GM12878 (cell line): ENCODE data around the gene CCNT2. TPM values are rescaled to one million over a fixed set of nuclear protein-coding genes. Genes with fewer than 3 reads are reported as not detected.

Source experiments
- CBFB ChIP-seq: IDR thresholded peaks from 2 replicates; pipeline ENCODE4 v1.6.1; 2016; ENCODE audit warnings: antibody characterized with exemption, low read depth
- DPF2 ChIP-seq: fragments of 450-650 bp; IDR thresholded peaks from 2 replicates; pipeline ENCODE4 v1.6.1; 2017; ENCODE audit warnings: mild to moderate bottlenecking
- ESRRA ChIP-seq: IDR thresholded peaks from 2 replicates; pipeline ENCODE4 v1.6.1; 2012; ENCODE audit warnings: mild to moderate bottlenecking, low read length, improper control_type of control experiment
- ETV6 ChIP-seq, 2 experiments: fragments of 450-650 bp in 1 of 2; IDR thresholded peaks in 1 of 2; conservative IDR thresholded peaks in 1 of 2; 2 replicates each; pipeline ENCODE4 v1.6.1; 2014; ENCODE audit warnings: antibody characterized with exemption in 1 of 2, borderline replicate concordance in 1 of 2, low read depth in 1 of 2, mild to moderate bottlenecking in 1 of 2, moderate library complexity in 1 of 2
- JUND ChIP-seq: IDR thresholded peaks from 2 replicates; pipeline ENCODE4 v1.6.1; 2012; ENCODE audit warnings: low read depth, mild to moderate bottlenecking, low read length, improper control_type of control experiment, moderate library complexity
- MTA3 ChIP-seq: IDR thresholded peaks from 2 replicates; pipeline ENCODE4 v1.6.1; 2012; ENCODE audit warnings: low read length, inconsistent platforms, borderline replicate concordance
- RAD21 ChIP-seq: IDR thresholded peaks from 2 replicates; pipeline ENCODE4 v1.6.1; 2011; ENCODE audit warnings: mild to moderate bottlenecking, low read depth, low read length, moderate library complexity; ENCODE audit not compliant: insufficient read depth
- SMAD1 ChIP-seq: fragments of 450-650 bp; IDR thresholded peaks from 2 replicates; pipeline ENCODE4 v1.6.1; 2018; ENCODE audit warnings: mild to moderate bottlenecking, low read depth; ENCODE audit not compliant: partially characterized antibody
- SMAD5 ChIP-seq: IDR thresholded peaks from 2 replicates; pipeline ENCODE4 v1.6.1; 2016; ENCODE audit warnings: antibody characterized with exemption, low read depth
- SMARCA5 ChIP-seq: fragments of 450-650 bp; IDR thresholded peaks from 2 replicates; pipeline ENCODE4 v1.6.1; 2017; ENCODE audit warnings: mild to moderate bottlenecking
- polyA plus RNA-seq, 11 experiments: library from polyadenylated mRNA; depleted of rRNA in 4 of 11; unstranded in 6 of 11; stranded (reverse) in 5 of 11; fragments of >200 nt; fragmentation: Nextera tagmentation in 4 of 11; fragmentation: Illumina TruSeq in 1 of 11; extraction: Ambion mirVana in 4 of 11; extraction: Trizol in 1 of 11; gene quantifications; 1 replicate in 1 of 11; 2 replicates in 10 of 11; pipeline versions ENCODE4 v1.2.1 to v1.2.3, GENCODE V29; 2011 to 2016; ENCODE audit warnings: inconsistent platforms in 2 of 11, missing spikeins in 2 of 11, low read depth in 1 of 11
- total RNA-seq, 4 experiments: library from RNA; depleted of rRNA in 3 of 4; stranded (reverse); fragments of >200 nt in 3 of 4; fragmentation: Illumina TruSeq in 1 of 4; extraction: Trizol in 1 of 4; gene quantifications; 2 replicates each; pipeline versions ENCODE4 v1.2.1 to v1.2.3, GENCODE V29; 2013 to 2021
- TF ChIP-seq, protein P1 (sequence below): fragments of 450-650 bp; formaldehyde crosslinking; IDR thresholded peaks from 2 replicates; pipeline ENCODE4 v1.4.0; 2020; ENCODE audit warnings: mild to moderate bottlenecking, moderate library complexity
- TF ChIP-seq, protein P2 (sequence below): fragments of 450-650 bp; IDR thresholded peaks from 2 replicates; pipeline ENCODE4 v1.6.1; 2017; ENCODE audit warnings: low read depth, mild to moderate bottlenecking, moderate library complexity
- TF ChIP-seq, protein P3 (sequence below): IDR thresholded peaks from 2 replicates; pipeline ENCODE4 v1.6.1; 2011; ENCODE audit warnings: borderline replicate concordance, low read depth, mild to moderate bottlenecking, moderate library complexity, mixed read lengths, low read length; ENCODE audit not compliant: insufficient read depth; ENCODE audit errors: extremely low read length
- TF ChIP-seq, protein P4 (sequence below): IDR thresholded peaks from 2 replicates; pipeline ENCODE4 v1.6.1; 2011; ENCODE audit warnings: low read depth, low read length, improper control_type of control experiment, borderline replicate concordance
- TF ChIP-seq, protein P5 (sequence below): fragments of 450-650 bp; IDR thresholded peaks from 2 replicates; pipeline ENCODE4 v1.6.1; 2018; ENCODE audit warnings: borderline replicate concordance, mild to moderate bottlenecking; ENCODE audit not compliant: partially characterized antibody
- TF ChIP-seq, protein P6 (sequence below), 3 experiments: IDR thresholded peaks in 2 of 3; conservative IDR thresholded peaks in 1 of 3; 2 replicates each; pipeline ENCODE4 v1.5.1; 2011; ENCODE audit warnings: low read depth in 3 of 3, low read length in 3 of 3, mild to moderate bottlenecking in 3 of 3, control low read depth in 2 of 3, moderate library complexity in 2 of 3, inconsistent platforms in 1 of 3, mixed read lengths in 1 of 3; ENCODE audit not compliant: control insufficient read depth in 2 of 3, insufficient read depth in 1 of 3; ENCODE audit errors: extremely low read depth in 1 of 3

The CCNT2 gene
- total and polyA plus RNA-seq, 10 of the 15 experiments (the other 5 are each of a cell fraction or from before 2014, with no cell fraction given) = 6.0 to 25.6 (median 20.0) TPM

DNA sequence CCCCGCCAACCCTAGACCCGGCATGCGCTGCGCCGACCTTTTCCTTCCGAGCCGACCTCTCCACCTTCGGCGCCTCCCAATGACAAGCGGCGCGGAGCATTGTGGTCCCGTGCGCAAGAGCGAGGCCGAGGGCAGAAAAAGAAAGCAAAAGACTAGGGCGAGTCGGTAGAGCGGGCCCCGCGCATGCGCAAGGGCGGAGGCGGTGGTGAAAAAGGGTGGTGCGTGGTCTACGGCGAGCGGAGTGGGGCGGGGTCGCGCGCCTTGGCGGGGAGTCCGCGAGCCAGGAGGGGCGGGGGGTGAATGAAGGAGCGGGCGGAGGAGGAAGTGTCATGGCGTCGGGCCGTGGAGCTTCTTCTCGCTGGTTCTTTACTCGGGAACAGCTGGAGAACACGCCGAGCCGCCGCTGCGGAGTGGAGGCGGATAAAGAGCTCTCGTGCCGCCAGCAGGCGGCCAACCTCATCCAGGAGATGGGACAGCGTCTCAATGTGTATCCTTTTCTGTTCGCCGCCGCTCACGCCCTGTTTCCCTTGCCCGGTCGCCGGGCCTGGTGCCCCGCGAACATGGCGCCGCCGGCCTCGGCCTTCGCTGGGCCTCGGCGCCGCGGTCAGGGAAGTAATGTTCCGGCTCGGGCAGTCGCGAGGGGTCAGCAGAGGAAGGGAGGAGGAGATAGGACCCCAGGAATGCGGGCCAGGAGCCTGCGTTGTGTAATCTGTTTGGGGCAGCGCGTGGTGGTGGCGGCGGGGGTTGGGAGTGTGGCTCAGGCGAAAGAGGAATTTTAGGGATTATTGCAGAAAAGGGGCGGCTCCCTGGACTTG lies at the start of gene CCNT2 (continued):
- TF ChIP-seq, protein P1, sequence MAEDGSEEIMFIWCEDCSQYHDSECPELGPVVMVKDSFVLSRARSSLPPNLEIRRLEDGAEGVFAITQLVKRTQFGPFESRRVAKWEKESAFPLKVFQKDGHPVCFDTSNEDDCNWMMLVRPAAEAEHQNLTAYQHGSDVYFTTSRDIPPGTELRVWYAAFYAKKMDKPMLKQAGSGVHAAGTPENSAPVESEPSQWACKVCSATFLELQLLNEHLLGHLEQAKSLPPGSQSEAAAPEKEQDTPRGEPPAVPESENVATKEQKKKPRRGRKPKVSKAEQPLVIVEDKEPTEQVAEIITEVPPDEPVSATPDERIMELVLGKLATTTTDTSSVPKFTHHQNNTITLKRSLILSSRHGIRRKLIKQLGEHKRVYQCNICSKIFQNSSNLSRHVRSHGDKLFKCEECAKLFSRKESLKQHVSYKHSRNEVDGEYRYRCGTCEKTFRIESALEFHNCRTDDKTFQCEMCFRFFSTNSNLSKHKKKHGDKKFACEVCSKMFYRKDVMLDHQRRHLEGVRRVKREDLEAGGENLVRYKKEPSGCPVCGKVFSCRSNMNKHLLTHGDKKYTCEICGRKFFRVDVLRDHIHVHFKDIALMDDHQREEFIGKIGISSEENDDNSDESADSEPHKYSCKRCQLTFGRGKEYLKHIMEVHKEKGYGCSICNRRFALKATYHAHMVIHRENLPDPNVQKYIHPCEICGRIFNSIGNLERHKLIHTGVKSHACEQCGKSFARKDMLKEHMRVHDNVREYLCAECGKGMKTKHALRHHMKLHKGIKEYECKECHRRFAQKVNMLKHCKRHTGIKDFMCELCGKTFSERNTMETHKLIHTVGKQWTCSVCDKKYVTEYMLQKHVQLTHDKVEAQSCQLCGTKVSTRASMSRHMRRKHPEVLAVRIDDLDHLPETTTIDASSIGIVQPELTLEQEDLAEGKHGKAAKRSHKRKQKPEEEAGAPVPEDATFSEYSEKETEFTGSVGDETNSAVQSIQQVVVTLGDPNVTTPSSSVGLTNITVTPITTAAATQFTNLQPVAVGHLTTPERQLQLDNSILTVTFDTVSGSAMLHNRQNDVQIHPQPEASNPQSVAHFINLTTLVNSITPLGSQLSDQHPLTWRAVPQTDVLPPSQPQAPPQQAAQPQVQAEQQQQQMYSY = no peak
- TF ChIP-seq, protein P2, sequence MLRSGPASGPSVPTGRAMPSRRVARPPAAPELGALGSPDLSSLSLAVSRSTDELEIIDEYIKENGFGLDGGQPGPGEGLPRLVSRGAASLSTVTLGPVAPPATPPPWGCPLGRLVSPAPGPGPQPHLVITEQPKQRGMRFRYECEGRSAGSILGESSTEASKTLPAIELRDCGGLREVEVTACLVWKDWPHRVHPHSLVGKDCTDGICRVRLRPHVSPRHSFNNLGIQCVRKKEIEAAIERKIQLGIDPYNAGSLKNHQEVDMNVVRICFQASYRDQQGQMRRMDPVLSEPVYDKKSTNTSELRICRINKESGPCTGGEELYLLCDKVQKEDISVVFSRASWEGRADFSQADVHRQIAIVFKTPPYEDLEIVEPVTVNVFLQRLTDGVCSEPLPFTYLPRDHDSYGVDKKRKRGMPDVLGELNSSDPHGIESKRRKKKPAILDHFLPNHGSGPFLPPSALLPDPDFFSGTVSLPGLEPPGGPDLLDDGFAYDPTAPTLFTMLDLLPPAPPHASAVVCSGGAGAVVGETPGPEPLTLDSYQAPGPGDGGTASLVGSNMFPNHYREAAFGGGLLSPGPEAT = peak; percentile 73
- TF ChIP-seq SMAD1 = no peak
- no peak for TF ChIP-seq RAD21
- no peak for TF ChIP-seq JUND
- TF ChIP-seq SMAD5 = no peak; the same call in 1 of the 2 replicates
- no peak; the same call in 1 of the 2 replicates for TF ChIP-seq ESRRA
- TF ChIP-seq, protein P3, sequence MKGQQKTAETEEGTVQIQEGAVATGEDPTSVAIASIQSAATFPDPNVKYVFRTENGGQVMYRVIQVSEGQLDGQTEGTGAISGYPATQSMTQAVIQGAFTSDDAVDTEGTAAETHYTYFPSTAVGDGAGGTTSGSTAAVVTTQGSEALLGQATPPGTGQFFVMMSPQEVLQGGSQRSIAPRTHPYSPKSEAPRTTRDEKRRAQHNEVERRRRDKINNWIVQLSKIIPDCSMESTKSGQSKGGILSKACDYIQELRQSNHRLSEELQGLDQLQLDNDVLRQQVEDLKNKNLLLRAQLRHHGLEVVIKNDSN = peak; percentile 17
- TF ChIP-seq, protein P4, sequence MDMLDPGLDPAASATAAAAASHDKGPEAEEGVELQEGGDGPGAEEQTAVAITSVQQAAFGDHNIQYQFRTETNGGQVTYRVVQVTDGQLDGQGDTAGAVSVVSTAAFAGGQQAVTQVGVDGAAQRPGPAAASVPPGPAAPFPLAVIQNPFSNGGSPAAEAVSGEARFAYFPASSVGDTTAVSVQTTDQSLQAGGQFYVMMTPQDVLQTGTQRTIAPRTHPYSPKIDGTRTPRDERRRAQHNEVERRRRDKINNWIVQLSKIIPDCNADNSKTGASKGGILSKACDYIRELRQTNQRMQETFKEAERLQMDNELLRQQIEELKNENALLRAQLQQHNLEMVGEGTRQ = no peak
- peak; percentile 53 for TF ChIP-seq CBFB
- TF ChIP-seq, protein P5, sequence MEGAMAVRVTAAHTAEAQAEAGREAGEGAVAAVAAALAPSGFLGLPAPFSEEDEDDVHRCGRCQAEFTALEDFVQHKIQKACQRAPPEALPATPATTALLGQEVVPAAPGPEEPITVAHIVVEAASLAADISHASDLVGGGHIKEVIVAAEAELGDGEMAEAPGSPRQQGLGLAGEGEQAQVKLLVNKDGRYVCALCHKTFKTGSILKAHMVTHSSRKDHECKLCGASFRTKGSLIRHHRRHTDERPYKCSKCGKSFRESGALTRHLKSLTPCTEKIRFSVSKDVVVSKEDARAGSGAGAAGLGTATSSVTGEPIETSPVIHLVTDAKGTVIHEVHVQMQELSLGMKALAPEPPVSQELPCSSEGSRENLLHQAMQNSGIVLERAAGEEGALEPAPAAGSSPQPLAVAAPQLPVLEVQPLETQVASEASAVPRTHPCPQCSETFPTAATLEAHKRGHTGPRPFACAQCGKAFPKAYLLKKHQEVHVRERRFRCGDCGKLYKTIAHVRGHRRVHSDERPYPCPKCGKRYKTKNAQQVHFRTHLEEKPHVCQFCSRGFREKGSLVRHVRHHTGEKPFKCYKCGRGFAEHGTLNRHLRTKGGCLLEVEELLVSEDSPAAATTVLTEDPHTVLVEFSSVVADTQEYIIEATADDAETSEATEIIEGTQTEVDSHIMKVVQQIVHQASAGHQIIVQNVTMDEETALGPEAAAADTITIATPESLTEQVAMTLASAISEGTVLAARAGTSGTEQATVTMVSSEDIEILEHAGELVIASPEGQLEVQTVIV = peak; percentile 59
- TF ChIP-seq, protein P6, sequence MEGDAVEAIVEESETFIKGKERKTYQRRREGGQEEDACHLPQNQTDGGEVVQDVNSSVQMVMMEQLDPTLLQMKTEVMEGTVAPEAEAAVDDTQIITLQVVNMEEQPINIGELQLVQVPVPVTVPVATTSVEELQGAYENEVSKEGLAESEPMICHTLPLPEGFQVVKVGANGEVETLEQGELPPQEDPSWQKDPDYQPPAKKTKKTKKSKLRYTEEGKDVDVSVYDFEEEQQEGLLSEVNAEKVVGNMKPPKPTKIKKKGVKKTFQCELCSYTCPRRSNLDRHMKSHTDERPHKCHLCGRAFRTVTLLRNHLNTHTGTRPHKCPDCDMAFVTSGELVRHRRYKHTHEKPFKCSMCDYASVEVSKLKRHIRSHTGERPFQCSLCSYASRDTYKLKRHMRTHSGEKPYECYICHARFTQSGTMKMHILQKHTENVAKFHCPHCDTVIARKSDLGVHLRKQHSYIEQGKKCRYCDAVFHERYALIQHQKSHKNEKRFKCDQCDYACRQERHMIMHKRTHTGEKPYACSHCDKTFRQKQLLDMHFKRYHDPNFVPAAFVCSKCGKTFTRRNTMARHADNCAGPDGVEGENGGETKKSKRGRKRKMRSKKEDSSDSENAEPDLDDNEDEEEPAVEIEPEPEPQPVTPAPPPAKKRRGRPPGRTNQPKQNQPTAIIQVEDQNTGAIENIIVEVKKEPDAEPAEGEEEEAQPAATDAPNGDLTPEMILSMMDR (IDR thresholded peaks at IDR 0.05 in 2 of 3, conservative IDR thresholded peaks at IDR 0.05 in 1 of 3; ENCODE audit: control insufficient read depth in 2 of 3, extremely low read depth in 1 of 3, insufficient read depth in 1 of 3, low read depth in 3 of 3, low read length in 3 of 3) = no peak
- 0 out of 2 replicates have a peak, but pooled peaks have one; percentile 29 for TF ChIP-seq DPF2
- no peak for TF ChIP-seq MTA3
- no peak for TF ChIP-seq ETV6 (conservative IDR thresholded peaks at IDR 0.05 in 1 of 2, IDR thresholded peaks at IDR 0.05 in 1 of 2; ENCODE audit: borderline replicate concordance in 1 of 2, low read depth in 1 of 2)
- TF ChIP-seq SMARCA5 = no peak
